Glomerular visceral epithelial cell (primary cell): ENCODE measurements around the gene RAB20.
"Not testable (repeated sequence)": the region's sequence is repeated elsewhere in the genome, so short reads cannot be mapped to it uniquely, and the experiment has no call there.

Source experiments
- DNase-seq: peaks from one replicate; pipeline ENCODE4 v3.0.0-alpha.2; 2016; ENCODE audit errors: extremely low spot score

The RAB20 gene

GRCh38 chr13:110554946-110555345 is 6.6 kb downstream of the RAB20 start:
- DNase-seq, result no peak

GRCh38 chr13:110554227-110554836 is 7.2 kb downstream of the RAB20 start:
- no peak for DNase-seq

DNA sequence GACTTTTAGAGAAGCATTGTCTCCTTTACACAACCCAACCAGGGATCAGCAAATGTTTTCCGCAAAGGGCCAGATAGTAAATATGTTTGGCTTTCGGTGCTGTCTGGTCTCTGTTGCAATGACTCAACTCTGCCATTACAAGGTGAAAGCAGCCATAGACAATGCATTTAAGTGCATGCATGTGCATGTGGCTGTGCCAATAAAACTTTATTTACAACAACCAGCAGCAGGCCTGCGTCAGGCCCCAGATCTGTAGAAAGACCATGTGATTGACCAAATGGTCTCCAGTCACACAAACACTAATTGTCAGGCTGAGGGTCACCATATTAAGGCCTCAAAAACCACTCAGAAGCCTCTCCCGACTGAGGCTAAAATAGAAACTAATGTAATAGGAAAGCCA is 8.1 kb downstream of the RAB20 start:
- no peak for DNase-seq

DNA sequence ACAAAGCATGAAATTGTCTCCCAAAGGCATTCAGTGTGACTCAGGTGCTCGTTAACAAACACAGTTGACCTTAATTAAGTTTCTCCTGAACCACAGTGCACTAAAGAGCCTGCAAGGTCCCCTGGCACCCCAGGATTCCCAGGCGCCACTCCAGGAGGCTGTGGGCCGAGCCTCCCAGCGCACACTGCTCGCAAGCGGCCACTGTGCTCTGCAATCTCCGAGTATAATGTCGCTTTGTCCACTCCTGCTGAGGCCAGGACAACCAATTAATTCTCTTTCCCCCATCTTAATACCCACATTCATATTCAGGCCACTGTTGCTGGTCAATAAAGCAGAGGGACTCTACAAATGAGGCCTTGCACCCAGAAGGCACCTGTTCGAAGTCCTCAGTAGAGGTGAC is 8.8 kb downstream of the RAB20 start:
- DNase-seq, result no peak

- no peak for DNase-seq
Measured at GRCh38 chr13:110551284-110551683, 10.2 kb downstream of the RAB20 start.

DNA sequence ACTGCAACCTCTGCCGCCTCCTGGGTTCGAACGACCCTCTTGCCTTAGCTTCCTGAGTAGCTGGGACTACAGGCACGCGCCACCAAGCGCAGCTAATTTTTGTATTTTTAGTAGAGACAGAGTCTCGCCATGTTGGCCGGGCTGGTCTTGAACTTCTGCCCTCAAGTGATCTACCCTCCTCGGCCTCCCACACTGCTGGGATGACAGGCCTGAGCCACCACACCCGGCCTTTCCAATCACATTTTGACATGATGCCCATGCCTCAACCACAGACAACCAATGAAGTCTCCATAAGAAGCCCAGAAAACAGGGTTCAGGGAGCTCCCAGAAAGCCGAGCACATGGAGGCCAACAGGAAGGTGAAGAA is 11.7 kb downstream of the RAB20 start:
- DNase-seq, result no peak

- DNase-seq, result no peak
Measured at GRCh38 chr13:110548891-110549794, 12.4 kb downstream of the RAB20 start.

DNA sequence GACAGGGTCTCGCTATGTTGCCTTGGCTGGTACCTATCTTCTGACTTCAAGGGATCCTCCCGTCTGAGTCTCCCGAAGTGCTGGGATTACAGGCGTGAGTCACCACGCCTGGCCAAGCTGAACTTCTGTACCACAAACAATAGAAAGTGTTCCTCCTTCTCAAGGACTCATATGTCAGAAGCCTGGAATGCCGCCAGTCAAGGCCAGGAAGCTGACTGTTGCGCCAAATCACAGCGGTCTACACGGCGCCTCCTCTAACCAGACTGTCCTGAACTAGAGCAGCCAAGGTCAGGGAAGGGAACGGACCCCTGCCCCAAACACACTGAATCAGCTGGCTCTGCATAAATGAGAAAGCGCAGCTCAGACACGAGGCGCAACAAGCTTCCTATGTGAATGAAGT is 14.6 kb downstream of the RAB20 start:
- peak; percentile 96 for DNase-seq

- no peak for DNase-seq
Measured at GRCh38 chr13:110546378-110546777, 15.1 kb downstream of the RAB20 start.

GRCh38 chr13:110542169-110542796 is 19.2 kb downstream of the RAB20 start:
- no peak for DNase-seq

- DNase-seq, result no peak
Measured at GRCh38 chr13:110541526-110541920, 20.0 kb downstream of the RAB20 start.

- no peak for DNase-seq
Measured at GRCh38 chr13:110540871-110541525, 20.5 kb downstream of the RAB20 start.

- DNase-seq, result no peak
Measured at GRCh38 chr13:110539894-110540293, 21.6 kb downstream of the RAB20 start.

- DNase-seq, result no peak
Measured at GRCh38 chr13:110538632-110539031, 22.9 kb downstream of the RAB20 start.

- DNase-seq, result no peak
Measured at GRCh38 chr13:110536006-110536693, 25.4 kb downstream of the RAB20 start.

GRCh38 chr13:110535526-110535925 is 26.0 kb downstream of the RAB20 start:
- no peak for DNase-seq

DNA sequence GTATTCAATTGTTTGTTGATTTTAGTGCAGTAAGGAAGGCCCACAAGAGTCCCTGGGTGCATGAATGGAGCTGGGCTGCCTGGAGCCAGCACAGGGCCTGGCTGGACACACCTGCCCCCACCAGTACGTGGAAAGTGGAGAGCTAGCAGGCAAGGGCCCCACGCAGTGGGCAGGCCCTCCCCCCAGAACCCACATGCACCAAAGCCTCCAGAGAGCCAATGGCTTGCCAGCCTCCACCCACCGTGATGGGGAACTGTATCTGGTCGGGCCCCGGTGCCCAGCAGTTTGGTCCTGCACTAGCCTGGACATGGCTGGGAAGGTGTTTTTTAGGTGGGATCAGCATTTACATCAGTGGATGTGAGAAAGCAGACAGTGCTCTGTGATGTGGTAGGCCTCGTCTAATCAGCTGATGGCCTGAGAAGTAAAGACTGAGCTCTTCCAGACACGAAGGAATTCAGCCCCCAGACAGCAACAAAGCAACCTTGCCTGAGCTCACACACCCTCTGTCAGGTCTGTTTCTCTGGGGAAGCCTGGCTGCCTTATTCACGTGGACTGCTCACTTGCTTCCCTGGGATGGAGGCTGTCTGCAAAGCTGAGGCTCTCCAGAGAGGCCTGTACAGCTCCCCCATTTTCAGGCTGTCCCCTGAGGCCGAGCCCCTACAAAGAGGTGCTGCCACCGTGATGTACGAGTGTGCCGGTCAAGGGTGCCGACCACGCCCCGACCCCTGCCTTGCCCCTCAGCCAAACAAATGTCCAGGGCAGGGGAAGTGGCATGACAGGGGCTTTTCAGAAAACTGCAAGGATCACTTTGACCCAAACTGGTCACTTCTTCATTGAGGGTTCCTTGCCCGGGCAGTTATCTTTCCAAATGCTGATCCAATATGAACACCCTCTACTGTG is 27.5 kb downstream of the RAB20 start:
- no peak for DNase-seq

GRCh38 chr13:110532258-110532657 is 29.3 kb downstream of the RAB20 start:
- DNase-seq, result not testable (repeated sequence)

GRCh38 chr13:110531671-110532083 is 29.8 kb downstream of the RAB20 start:
- DNase-seq, result no peak

- no peak for DNase-seq
Measured at GRCh38 chr13:110531100-110531499, 30.4 kb downstream of the RAB20 start.
